KMS-11 (cell line): ENCODE results near the gene DUS3L.

Source experiments
- H2AFZ ChIP-seq: fragments of 200-600 bp; sonication (generic); 2 replicates; pipeline ENCODE4 v1.6.1; 2016; ENCODE audit warnings: antibody characterized with exemption, mixed run types, low read depth
- H3K27ac ChIP-seq: fragments of 200-600 bp; sonication (generic); 2 replicates; pipeline ENCODE4 v1.6.1; 2016; ENCODE audit warnings: mild to moderate bottlenecking, mixed run types
- H3K27me3 ChIP-seq: fragments of 200-600 bp; sonication (generic); 2 replicates; pipeline ENCODE4 v1.6.1; 2017; ENCODE audit warnings: mild to moderate bottlenecking, low read depth, mixed run types, moderate library complexity; ENCODE audit not compliant: insufficient read depth
- H3K36me3 ChIP-seq: fragments of 200-600 bp; sonication (generic); 2 replicates; pipeline ENCODE4 v1.6.1; 2017; ENCODE audit warnings: mild to moderate bottlenecking, mixed run types; ENCODE audit not compliant: insufficient read depth
- H3K4me1 ChIP-seq: fragments of 200-600 bp; sonication (generic); 2 replicates; pipeline ENCODE4 v1.6.1; 2016; ENCODE audit warnings: mild to moderate bottlenecking, low read depth, mixed run types; ENCODE audit not compliant: poor library complexity, severe bottlenecking
- H3K4me2 ChIP-seq: fragments of 200-600 bp; sonication (generic); 2 replicates; pipeline ENCODE4 v1.7.0; 2016; ENCODE audit warnings: mild to moderate bottlenecking, mixed run types
- H3K4me3 ChIP-seq: fragments of 200-600 bp; sonication (generic); IDR thresholded peaks from 2 replicates; pipeline ENCODE4 v1.6.1; 2017; ENCODE audit warnings: low read depth, low read length, mixed read lengths; ENCODE audit not compliant: insufficient read depth
- H3K79me2 ChIP-seq: fragments of 200-600 bp; sonication (generic); 2 replicates; pipeline ENCODE4 v1.6.1; 2016; ENCODE audit warnings: low read depth, mixed run types; ENCODE audit not compliant: insufficient read depth
- H3K9ac ChIP-seq: fragments of 200-600 bp; sonication (generic); 2 replicates; pipeline ENCODE4 v1.6.1; 2016; ENCODE audit warnings: mild to moderate bottlenecking, mixed run types
- H4K20me1 ChIP-seq: fragments of 200-600 bp; sonication (generic); 2 replicates; pipeline ENCODE4 v1.6.1; 2016; ENCODE audit warnings: mild to moderate bottlenecking, mixed run types; ENCODE audit not compliant: insufficient read depth
- TF ChIP-seq, protein P1 (sequence below): fragments of 200-600 bp; sonication (generic); conservative IDR thresholded peaks from 2 replicates; pipeline ENCODE4 v1.6.1; 2017; ENCODE audit warnings: low read depth, mild to moderate bottlenecking, antibody characterized with exemption, low read length, moderate library complexity, mixed read lengths

The DUS3L gene

DNA sequence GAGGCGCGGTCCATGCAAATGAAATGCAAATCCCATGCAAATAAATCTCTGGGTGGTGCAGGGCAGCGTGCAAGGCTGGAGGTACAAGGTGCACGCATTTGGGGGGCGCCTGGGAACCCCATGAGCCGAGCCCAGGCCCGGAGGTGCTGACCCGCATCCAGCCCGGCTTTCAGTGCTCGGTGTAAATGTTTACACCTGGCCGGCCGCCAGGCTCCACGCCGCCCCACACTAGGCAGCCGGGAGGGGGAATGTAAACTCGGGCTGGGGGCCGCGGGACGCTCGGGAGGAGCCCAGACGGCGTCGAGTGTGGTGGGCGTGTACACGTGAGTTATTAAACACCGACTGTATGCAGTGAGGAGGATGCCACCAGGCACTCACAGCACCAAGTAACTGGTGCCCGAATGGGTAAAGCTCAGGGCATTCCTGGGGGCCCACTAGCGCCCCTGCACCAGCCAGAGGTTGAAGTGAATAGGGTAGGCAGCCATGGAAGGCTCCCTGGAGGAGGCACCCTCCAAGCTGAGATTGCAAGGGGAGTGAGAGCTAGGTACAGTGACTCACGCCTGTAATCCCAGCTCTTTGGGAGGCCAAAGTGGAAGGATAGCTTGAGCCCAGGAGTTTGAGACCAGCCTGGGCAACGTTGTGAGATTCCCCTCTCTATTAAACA is 31.4 kb upstream of the DUS3L start:
- no peak overlapping the region for H3K27ac ChIP-seq
- TF ChIP-seq, protein P1, sequence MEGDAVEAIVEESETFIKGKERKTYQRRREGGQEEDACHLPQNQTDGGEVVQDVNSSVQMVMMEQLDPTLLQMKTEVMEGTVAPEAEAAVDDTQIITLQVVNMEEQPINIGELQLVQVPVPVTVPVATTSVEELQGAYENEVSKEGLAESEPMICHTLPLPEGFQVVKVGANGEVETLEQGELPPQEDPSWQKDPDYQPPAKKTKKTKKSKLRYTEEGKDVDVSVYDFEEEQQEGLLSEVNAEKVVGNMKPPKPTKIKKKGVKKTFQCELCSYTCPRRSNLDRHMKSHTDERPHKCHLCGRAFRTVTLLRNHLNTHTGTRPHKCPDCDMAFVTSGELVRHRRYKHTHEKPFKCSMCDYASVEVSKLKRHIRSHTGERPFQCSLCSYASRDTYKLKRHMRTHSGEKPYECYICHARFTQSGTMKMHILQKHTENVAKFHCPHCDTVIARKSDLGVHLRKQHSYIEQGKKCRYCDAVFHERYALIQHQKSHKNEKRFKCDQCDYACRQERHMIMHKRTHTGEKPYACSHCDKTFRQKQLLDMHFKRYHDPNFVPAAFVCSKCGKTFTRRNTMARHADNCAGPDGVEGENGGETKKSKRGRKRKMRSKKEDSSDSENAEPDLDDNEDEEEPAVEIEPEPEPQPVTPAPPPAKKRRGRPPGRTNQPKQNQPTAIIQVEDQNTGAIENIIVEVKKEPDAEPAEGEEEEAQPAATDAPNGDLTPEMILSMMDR: no peak
- no peaks in the 10 kb centered on the region for H3K36me3 ChIP-seq
- peaks cover 13% of the 10 kb centered on the region for H3K4me1 ChIP-seq
- H2AFZ ChIP-seq: no peak overlapping the region
- no peak overlapping the region for H3K9ac ChIP-seq
- no peaks in the 10 kb centered on the region for H3K79me2 ChIP-seq
- H3K4me3 ChIP-seq: no peak overlapping the region
- H3K27me3 ChIP-seq: no peaks in the 10 kb centered on the region
- no peak overlapping the region for H3K4me2 ChIP-seq
- no peaks in the 10 kb centered on the region for H4K20me1 ChIP-seq

- no peaks in the 10 kb centered on the region for H4K20me1 ChIP-seq
- H3K27me3 ChIP-seq: 0 out of 2 replicates have a peak, but pooled peaks cover 2% of the 10 kb centered on the region
- no peak overlapping the region for H2AFZ ChIP-seq
Measured at GRCh38 chr19:5821521-5822180, 30.7 kb upstream of the DUS3L start.

DNA sequence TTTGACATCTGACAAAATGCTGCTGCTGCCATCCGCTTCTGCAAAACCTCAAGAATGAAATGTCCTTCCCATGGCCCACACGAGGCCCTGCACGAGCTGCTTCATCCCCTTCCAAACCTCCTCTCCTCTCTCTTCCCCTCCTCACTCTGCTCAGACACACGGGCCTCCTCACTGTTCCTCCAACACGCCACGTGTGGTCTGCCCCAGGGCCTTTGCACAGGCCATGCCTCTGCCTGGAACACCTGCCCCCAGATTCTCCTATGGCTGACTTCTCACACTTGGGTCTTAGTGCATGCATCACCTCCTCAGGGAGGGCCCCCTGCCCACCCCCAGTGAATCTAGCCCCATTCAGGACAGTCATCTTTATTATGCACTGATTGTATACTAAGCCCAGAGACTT is 29.8 kb upstream of the DUS3L start:
- H2AFZ ChIP-seq: no peak overlapping the region
- no peaks in the 10 kb centered on the region for H3K36me3 ChIP-seq
- no peaks in the 10 kb centered on the region for H3K79me2 ChIP-seq
- H3K27ac ChIP-seq: no peak overlapping the region
- no peak overlapping the region for H3K4me2 ChIP-seq
- H3K27me3 ChIP-seq: 0 out of 2 replicates have a peak, but pooled peaks cover 2% of the 10 kb centered on the region
- H4K20me1 ChIP-seq: no peaks in the 10 kb centered on the region
- no peak overlapping the region for H3K9ac ChIP-seq
- no peaks in the 10 kb centered on the region for H3K4me1 ChIP-seq
- no peak overlapping the region for H3K4me3 ChIP-seq
- TF ChIP-seq, protein P1: no peak

More at GRCh38 chr19:5821521-5822180, 30.7 kb upstream of the DUS3L start:
- H3K27ac ChIP-seq: no peak overlapping the region
- TF ChIP-seq, protein P1: no peak
- no peak overlapping the region for H3K4me3 ChIP-seq
- no peaks in the 10 kb centered on the region for H3K79me2 ChIP-seq
- H3K9ac ChIP-seq: no peak overlapping the region
- H3K4me2 ChIP-seq: no peak overlapping the region
- no peaks in the 10 kb centered on the region for H3K36me3 ChIP-seq
- H3K4me1 ChIP-seq: peaks cover 6% of the 10 kb centered on the region

- no peak overlapping the region for H3K4me2 ChIP-seq
Measured at GRCh38 chr19:5818594-5818993, 27.6 kb upstream of the DUS3L start.

More at GRCh38 chr19:5818594-5818993, 27.6 kb upstream of the DUS3L start:
- no peak overlapping the region for H2AFZ ChIP-seq
- no peaks in the 10 kb centered on the region for H4K20me1 ChIP-seq
- H3K79me2 ChIP-seq: no peaks in the 10 kb centered on the region
- TF ChIP-seq, protein P1: no peak
- no peak overlapping the region for H3K9ac ChIP-seq
- no peaks in the 10 kb centered on the region for H3K36me3 ChIP-seq
- peaks cover 2% of the 10 kb centered on the region; the same call in 1 of the 2 replicates for H3K27me3 ChIP-seq
- H3K4me1 ChIP-seq: no peaks in the 10 kb centered on the region
- H3K27ac ChIP-seq: no peak overlapping the region
- H3K4me3 ChIP-seq: no peak overlapping the region
